ENCODE data around the gene MBD3. TPM values are rescaled to one million over a fixed set of nuclear protein-coding genes. Genes with fewer than 3 reads are reported as not detected.

The MBD3 gene
- total RNA-seq, 1 donor from 2014 or later: 65.0 TPM

Other genes starting within 250 kb of the MBD3 start
- gene NDUFS7, start 209.0 kb downstream of the MBD3 start, total RNA-seq: 75.3 TPM
- 8.4 TPM for gene GAMT, start 191.3 kb downstream of the MBD3 start, total RNA-seq
- gene DAZAP1, start 185.3 kb downstream of the MBD3 start, total RNA-seq: 110 TPM
- gene RPS15, start 154.5 kb downstream of the MBD3 start, total RNA-seq: 909 TPM
- 0.10 TPM for gene APC2, start 142.7 kb downstream of the MBD3 start, total RNA-seq
- gene C19orf25, start 113.7 kb downstream of the MBD3 start, total RNA-seq: 21.6 TPM
- 0.96 TPM for gene PCSK4, start 102.5 kb downstream of the MBD3 start, total RNA-seq
- gene REEP6, start 101.7 kb downstream of the MBD3 start, total RNA-seq: 7.4 TPM
- 1.8 TPM for gene ADAMTSL5, start 79.8 kb downstream of the MBD3 start, total RNA-seq
- gene PLK5, start 68.8 kb downstream of the MBD3 start, total RNA-seq: not detected
- gene MEX3D, start 24.5 kb downstream of the MBD3 start, total RNA-seq: 20.5 TPM
- gene UQCR11, start 12.6 kb upstream of the MBD3 start, total RNA-seq: 239 TPM
- 44.4 TPM for gene TCF3, start 59.8 kb upstream of the MBD3 start, total RNA-seq
- not detected for gene ONECUT3, start 160.6 kb upstream of the MBD3 start, total RNA-seq
- 0.80 TPM for gene ATP8B3, start 219.4 kb upstream of the MBD3 start, total RNA-seq